NCI-H345 treated with DMSO at 0.1 percent for 48 hours (cell line): Measurements from ENCODE around the gene CDT1.
A peak's percentile ranks its signal among the peaks of the same experiment; 100 is the strongest.

ENCODE experiments used
- DNase-seq: peaks from one replicate; lab custom pipeline; 2025; ENCODE audit not compliant: unreplicated experiment; lab: John Stamatoyannopoulos, UW

Gene CDT1

GRCh38 chr16:88804173-88804551 is 573 bp downstream of the CDT1 start:
- no peak for DNase-seq

GRCh38 chr16:88804552-88805339 is 1.2 kb downstream of the CDT1 start:
- DNase-seq, result no peak

- DNase-seq, result no peak
Observed at GRCh38 chr16:88805340-88805715, 1.7 kb downstream of the CDT1 start.

GRCh38 chr16:88805887-88806393 is 2.4 kb downstream of the CDT1 start:
- no peak for DNase-seq

GRCh38 chr16:88806491-88807111 is 3.0 kb downstream of the CDT1 start:
- DNase-seq, result no peak

DNA sequence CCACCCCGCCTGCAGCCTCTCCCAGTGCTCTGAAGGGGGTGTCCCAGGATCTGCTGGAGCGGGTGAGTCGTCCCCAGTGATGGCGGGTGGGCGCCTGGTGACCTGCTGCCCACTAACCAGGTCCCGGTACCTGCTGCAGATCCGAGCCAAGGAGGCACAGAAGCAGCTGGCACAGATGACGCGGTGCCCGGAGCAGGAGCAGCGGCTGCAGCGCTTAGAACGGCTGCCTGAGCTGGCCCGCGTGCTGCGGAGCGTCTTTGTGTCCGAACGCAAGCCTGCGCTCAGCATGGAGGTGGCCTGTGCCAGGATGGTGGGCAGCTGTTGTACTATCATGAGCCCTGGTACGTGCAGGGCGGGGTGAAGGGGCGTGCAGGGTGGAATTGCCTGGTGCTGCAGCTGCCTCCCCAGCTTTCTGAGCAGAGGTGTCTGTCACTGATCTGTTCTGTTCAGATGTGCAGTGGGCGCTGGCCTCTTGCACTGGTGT is 3.6 kb downstream of the CDT1 start:
- no peak for DNase-seq

DNA sequence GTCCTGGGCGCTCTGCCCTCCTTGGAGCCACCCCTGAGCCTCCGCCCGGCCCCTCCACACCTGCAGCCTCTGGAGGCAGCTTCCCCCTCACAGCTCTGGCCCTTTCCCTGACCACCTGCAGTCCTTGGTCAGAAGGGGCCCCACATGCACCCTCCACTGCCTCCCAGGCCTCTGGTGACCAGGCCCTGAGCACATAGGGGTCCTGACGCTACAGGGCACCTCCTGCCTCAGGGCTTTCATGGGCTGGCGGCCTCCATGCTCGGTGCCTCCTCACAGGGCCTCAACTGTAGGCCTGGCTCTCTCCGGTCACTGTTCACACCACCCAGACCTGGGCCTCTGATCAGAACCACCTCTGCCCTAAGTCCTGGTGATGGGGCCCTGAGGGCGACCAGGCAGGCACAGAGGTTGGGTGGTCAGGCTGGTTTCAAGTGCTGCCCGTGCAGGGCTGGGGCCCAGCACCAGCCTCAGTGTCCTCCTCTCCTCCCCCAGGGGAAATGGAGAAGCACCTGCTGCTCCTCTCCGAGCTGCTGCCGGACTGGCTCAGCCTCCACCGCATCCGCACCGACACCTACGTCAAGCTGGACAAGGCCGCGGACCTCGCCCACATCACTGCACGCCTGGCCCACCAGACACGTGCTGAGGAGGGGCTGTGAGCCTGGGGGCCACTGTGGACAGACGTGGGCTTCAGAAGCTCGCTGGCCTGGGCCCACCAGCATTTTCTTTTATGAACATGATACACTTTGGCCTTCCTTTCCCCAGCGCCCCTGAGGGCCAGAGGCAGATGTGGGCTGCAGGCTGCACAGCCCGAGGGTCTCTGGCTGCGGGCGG is 4.3 kb downstream of the CDT1 start:
- no peak for DNase-seq

DNA sequence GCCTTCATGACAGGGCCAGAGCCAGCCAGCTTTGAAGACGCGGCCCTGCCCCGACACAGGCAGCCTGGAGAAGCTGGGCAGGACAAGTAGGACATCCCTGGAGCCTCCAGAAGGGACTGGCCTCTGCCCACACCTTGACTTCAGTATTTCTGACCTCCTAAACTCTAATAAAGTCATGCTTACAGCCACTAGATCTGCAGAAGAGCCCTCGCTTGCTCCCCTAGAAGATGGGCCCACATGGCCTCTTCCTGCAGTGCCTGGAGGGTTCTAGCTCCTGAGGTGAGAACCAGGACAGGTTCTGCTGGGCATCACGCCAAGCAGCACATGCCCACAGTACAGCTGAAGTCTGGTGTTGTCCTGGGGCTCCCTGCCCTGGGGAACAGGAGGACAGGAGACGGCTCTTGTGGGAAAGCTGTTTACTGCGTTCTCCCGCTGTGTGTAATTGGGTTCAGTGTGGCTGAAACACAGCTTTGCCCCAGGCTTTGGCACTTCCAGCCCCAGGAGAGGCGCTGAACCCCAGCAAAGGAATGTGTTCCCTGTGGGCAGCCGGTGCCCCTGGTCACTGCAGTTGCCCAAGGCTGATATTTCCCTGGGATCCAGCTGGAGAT is 5.6 kb downstream of the CDT1 start:
- DNase-seq, result no peak

DNA sequence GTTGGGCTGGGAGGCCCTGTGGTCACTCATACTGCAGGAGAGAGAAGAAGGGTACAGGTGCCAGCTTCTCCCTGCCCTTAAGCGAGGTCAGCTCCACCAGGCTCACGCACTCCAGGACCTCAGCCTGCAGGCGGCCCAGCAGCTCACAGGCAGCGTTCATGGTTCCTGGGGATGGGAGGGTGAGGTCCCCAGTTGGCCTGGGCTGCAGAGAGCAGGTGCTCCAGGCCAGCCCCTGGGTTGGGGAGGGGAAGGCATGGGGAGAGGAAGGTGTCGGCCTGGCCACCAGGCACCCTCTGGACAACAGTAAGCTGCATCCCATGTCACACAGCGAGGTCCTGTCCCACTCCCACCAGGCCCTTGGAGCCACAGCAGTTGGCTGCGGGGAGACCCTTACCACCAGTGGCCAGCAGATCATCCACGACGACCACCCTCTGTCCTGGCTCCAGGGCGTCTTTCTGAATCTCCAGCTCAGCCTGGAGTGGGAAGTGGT is 6.1 kb downstream of the CDT1 start:
- no peak for DNase-seq

GRCh38 chr16:88810166-88810911 is 6.8 kb downstream of the CDT1 start:
- no peak for DNase-seq

DNA sequence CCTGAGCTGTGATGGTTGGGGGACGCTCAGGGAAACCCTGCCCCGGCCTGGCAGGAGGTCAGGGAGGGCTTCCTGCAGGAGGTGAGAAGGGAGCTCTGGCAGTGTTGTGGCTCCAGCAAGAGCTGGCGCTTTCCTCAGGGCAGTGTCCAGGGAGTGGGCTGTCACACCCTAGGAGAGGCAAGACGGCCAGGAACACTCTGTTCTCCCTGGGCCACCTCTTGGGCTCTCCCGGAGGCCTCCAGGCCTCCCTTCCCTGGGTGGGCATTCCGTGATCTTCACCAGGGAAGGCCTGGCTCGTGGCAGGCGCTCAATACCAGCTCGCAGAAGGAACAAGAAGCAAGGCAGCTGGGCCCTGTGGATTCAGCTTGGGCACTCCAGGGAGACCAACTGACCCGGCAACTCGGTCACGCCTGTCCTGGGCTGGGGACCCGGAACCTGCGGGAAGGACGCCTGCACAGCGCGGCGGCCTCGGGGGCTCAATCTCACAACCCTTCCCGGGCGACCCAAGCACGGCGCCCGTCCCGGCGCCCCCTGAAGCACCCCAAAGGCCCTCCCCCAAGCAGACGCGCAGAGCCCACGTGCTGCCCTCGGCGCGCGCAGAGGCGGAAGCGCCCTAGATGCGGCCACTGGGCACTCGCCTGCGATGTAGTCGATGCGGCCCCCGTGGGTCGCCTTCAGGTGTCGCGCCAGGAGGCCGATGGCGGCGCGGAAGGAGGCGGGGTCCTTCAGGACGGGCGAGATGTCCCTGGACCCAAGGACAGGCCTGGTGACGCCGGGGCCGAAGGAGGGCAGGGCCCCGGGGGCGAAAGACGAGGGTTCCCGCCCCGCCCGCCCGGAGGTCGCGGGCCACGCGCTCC is 7.6 kb downstream of the CDT1 start:
- no peak for DNase-seq

GRCh38 chr16:88811769-88812512 is 8.4 kb downstream of the CDT1 start, which contains the start of gene APRT:
APRT (minus strand) TSS chr16:88811928; CDS start chr16:88811899, 29 bp downstream.
- peak; percentile 67 for DNase-seq

GRCh38 chr16:88812513-88813268 is 9.1 kb downstream of the CDT1 start:
- no peak for DNase-seq

GRCh38 chr16:88813269-88814143 is 9.9 kb downstream of the CDT1 start:
- DNase-seq, result no peak

GRCh38 chr16:88814144-88814502 is 10.5 kb downstream of the CDT1 start:
- no peak for DNase-seq

- no peak for DNase-seq
Observed at GRCh38 chr16:88815227-88815626, 11.6 kb downstream of the CDT1 start.
